ENCODE measurements around the gene TMEM86B. TPM values are rescaled to one million over a fixed set of nuclear protein-coding genes. Genes with fewer than 3 reads are reported as not detected.

The TMEM86B gene
- polyA plus RNA-seq, 1 donor from 2014 or later = 2.3 TPM

GRCh38 chr19:55248166-55248675 lies 19.7 kb upstream of the TMEM86B start (continued):
- TF ChIP-seq CTCF (IDR thresholded peaks at IDR 0.05; ENCODE audit: poor library complexity, severe bottlenecking) = no peak
- no peak for TF ChIP-seq TAF1 (IDR thresholded peaks at IDR 0.05; ENCODE audit: low read depth)

GRCh38 chr19:55247621-55248099 lies 19.1 kb upstream of the TMEM86B start:
- Histone ChIP-seq H3F3A (ENCODE audit: insufficient read depth, low read length, poor library complexity, severe bottlenecking) (no peaks in the 10 kb centered on the region), H4K20me1 (ENCODE audit: insufficient read depth) (no peaks in the 10 kb centered on the region), H3K9me2 (ENCODE audit: insufficient read depth, low read length) (no peaks in the 10 kb centered on the region), H3K4me2 (ENCODE audit: low read length) (no peak overlapping the region), H2AFZ (ENCODE audit: low read depth, low read length) (no peak overlapping the region), H3K36me3 (ENCODE audit: insufficient read depth, low read length) (no peaks in the 10 kb centered on the region), H3K9ac (ENCODE audit: low read length) (no peak overlapping the region), H3K4me3 (ENCODE audit: low read length) (no peak overlapping the region), H3K9me3 (ENCODE audit: low read length) (no peaks in the 10 kb centered on the region), H3K79me2 (replicated peaks; ENCODE audit: insufficient read depth, low read length) (peaks cover 27% of the 10 kb centered on the region), H3K27ac (ENCODE audit: low read length) (no peak overlapping the region), H3K27me3 (ENCODE audit: insufficient read depth, low read depth, low read length) (no peaks in the 10 kb centered on the region)
- TF ChIP-seq TAF1 (IDR thresholded peaks at IDR 0.05; ENCODE audit: low read depth) = no peak
- no peak for TF ChIP-seq RAD21 (conservative IDR thresholded peaks at IDR 0.05)
- TF ChIP-seq EP300 (conservative IDR thresholded peaks at IDR 0.05; ENCODE audit: poor library complexity, severe bottlenecking) = no peak
- no peak for TF ChIP-seq SMC3 (conservative IDR thresholded peaks at IDR 0.05; ENCODE audit: poor library complexity)
- no peak for TF ChIP-seq MXI1 (conservative IDR thresholded peaks at IDR 0.05; ENCODE audit: poor library complexity, severe bottlenecking)
- TF ChIP-seq CTCF (IDR thresholded peaks at IDR 0.05; ENCODE audit: poor library complexity, severe bottlenecking) = no peak
- no peak for TF ChIP-seq POLR2AphosphoS5 (IDR thresholded peaks at IDR 0.05)
- no peak for TF ChIP-seq EZH2 (IDR thresholded peaks at IDR 0.05; ENCODE audit: borderline replicate concordance, insufficient read depth, low read length, poor library complexity, severe bottlenecking)
- TF ChIP-seq REST (IDR thresholded peaks at IDR 0.05; ENCODE audit: borderline replicate concordance) = no peak

Data from neural cell (in vitro differentiated cells).